ENCODE measurements around the gene TINAGL1. TPM values are rescaled to one million over a fixed set of nuclear protein-coding genes. Genes with fewer than 3 reads are reported as not detected.

Gene TINAGL1
- total RNA-seq, 1 experiment from 2014 or later = 430 TPM

DNA sequence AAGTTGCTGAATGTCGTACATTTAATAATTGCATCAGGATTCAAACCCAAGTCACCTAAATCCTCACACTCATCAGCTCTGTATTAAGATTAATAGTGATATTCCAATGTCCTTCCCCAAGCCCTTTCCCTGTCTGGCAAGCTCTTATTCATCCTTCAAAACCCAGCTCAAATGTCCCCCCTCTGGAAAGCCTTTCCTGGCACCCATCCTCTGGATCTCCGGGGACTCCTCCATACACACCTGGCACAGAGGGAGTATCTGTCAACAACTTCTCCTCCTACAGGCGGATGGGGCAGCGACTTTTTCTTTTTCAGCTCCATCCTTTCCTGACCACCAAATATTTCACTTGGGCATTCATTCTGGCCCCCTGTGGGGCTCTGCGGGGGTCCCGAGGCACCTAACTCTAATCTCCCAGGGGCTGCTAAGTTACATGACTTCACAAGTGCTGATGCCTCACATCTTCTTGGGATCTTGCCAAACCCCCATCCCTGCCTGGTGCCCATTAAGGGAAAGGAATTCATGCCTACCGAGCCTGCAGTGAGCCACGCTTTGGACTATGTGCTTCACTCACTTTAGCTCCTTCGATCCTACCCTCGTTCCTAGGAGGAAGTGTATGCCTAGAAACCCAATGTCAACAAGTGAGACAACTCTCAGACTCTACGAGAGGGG is 15.2 kb downstream of the TINAGL1 start:
- no TSS peak for BruUV-seq (replicated peaks)
- peaks cover 37% of the 10 kb centered on the region for H3K4me1 Mint-ChIP-seq (ENCODE audit: low read depth, unreplicated experiment)
- intact Hi-C loops (cut with micrococcal nuclease; ENCODE audit: unreplicated experiment) = no loop called here
- peak; percentile 71 for DNase-seq
- peaks cover 36% of the 10 kb centered on the region for H3K36me3 Mint-ChIP-seq (ENCODE audit: insufficient read depth, unreplicated experiment)
- TF ChIP-seq, protein P1, sequence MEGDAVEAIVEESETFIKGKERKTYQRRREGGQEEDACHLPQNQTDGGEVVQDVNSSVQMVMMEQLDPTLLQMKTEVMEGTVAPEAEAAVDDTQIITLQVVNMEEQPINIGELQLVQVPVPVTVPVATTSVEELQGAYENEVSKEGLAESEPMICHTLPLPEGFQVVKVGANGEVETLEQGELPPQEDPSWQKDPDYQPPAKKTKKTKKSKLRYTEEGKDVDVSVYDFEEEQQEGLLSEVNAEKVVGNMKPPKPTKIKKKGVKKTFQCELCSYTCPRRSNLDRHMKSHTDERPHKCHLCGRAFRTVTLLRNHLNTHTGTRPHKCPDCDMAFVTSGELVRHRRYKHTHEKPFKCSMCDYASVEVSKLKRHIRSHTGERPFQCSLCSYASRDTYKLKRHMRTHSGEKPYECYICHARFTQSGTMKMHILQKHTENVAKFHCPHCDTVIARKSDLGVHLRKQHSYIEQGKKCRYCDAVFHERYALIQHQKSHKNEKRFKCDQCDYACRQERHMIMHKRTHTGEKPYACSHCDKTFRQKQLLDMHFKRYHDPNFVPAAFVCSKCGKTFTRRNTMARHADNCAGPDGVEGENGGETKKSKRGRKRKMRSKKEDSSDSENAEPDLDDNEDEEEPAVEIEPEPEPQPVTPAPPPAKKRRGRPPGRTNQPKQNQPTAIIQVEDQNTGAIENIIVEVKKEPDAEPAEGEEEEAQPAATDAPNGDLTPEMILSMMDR (IDR thresholded peaks at IDR 0.05; ENCODE audit: unreplicated experiment) = no peak
- CTCF ChIA-PET = interaction anchor here (0.6 to 1.6 kb wide), 7 partner anchors 14 to 616 kb away, joined by 3 to 9 read pairs (median 5); no protein-coding TSS in a partner anchor
- peak overlapping the region; percentile 12 for H3K27ac Mint-ChIP-seq (ENCODE audit: unreplicated experiment)
- H3K9me3 Mint-ChIP-seq (ENCODE audit: low read depth, unreplicated experiment) = no peaks in the 10 kb centered on the region
- no peaks in the 10 kb centered on the region for H3K27me3 Mint-ChIP-seq (ENCODE audit: unreplicated experiment)
- no peak overlapping the region for H3K4me3 Mint-ChIP-seq (ENCODE audit: low read depth, unreplicated experiment)

DNA sequence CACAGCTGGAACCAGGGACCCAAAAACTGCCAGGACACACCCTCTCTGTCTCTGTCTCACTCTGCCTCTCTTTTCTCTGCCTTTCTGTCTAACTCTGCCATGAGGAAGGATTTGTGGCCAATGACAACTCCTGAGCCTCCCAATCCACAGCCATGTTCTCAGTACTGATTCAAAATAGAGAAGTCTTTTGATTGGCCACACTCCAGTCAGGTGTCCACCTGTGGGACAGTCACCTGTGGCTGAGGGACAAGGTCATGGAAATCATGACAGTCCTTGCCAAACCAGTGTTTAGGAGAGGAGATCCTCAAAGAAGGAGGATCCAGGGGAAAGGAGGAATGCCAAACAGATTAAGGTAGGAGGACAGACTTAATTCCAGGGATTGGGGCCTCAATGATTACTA is 15.8 kb downstream of the TINAGL1 start:
- no peaks in the 10 kb centered on the region for H3K27me3 Mint-ChIP-seq (ENCODE audit: unreplicated experiment)
- BruUV-seq (replicated peaks) = no TSS peak
- H3K36me3 Mint-ChIP-seq (ENCODE audit: insufficient read depth, unreplicated experiment) = peaks cover 31% of the 10 kb centered on the region
- H3K9me3 Mint-ChIP-seq (ENCODE audit: low read depth, unreplicated experiment) = no peaks in the 10 kb centered on the region
- peaks cover 37% of the 10 kb centered on the region for H3K4me1 Mint-ChIP-seq (ENCODE audit: low read depth, unreplicated experiment)
- TF ChIP-seq, protein P1 (IDR thresholded peaks at IDR 0.05; ENCODE audit: unreplicated experiment) = no peak
- CTCF ChIA-PET = interaction anchor here (0.9 to 1.6 kb wide), 5 partner anchors 14 to 408 kb away, joined by 3 to 9 read pairs (median 5); no protein-coding TSS in a partner anchor
- DNase-seq = no peak
- intact Hi-C loops (cut with micrococcal nuclease; ENCODE audit: unreplicated experiment) = no loop called here
- peak overlapping the region; percentile 12 for H3K27ac Mint-ChIP-seq (ENCODE audit: unreplicated experiment)
- H3K4me3 Mint-ChIP-seq (ENCODE audit: low read depth, unreplicated experiment) = no peak overlapping the region

DNA sequence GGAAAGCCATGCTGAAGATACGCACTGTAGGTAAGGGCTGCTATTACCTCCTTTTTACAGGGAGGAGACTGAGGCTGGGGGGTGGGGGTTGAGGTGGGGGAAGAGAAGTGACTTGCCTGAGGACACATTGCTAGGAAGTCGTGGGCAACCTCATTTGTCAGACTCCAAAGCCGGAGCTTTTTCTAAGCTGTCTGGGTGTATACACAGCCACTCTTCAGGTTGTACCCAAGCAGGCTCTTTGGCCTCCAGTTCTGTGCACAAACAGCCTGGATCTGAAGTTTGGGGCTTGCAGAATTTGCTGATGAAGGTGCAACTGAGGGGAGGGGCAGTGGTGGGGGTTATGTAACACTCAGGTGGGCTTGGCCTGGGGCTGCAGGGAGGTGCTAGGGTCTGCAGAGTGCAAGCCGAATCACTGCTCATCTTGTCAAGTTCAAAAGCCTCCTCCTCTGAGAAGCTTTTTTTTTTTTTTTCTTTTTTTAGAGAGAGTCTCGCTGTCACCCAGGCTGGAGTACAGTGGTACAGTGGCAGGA is 16.9 kb downstream of the TINAGL1 start:
- Mint-ChIP-seq H3K4me1 (ENCODE audit: low read depth, unreplicated experiment) (peaks cover 30% of the 10 kb centered on the region), H3K9me3 (ENCODE audit: low read depth, unreplicated experiment) (no peaks in the 10 kb centered on the region), H3K36me3 (ENCODE audit: insufficient read depth, unreplicated experiment) (peaks cover 21% of the 10 kb centered on the region), H3K27me3 (ENCODE audit: unreplicated experiment) (no peaks in the 10 kb centered on the region), H3K4me3 (ENCODE audit: low read depth, unreplicated experiment) (no peak overlapping the region), H3K27ac (ENCODE audit: unreplicated experiment) (no peak overlapping the region)
- CTCF ChIA-PET = no interaction called here
- no peak for DNase-seq
- TF ChIP-seq, protein P1 (IDR thresholded peaks at IDR 0.05; ENCODE audit: unreplicated experiment) = no peak
- intact Hi-C loops (cut with micrococcal nuclease; ENCODE audit: unreplicated experiment) = no loop called here
- BruUV-seq (replicated peaks) = no TSS peak

DNA sequence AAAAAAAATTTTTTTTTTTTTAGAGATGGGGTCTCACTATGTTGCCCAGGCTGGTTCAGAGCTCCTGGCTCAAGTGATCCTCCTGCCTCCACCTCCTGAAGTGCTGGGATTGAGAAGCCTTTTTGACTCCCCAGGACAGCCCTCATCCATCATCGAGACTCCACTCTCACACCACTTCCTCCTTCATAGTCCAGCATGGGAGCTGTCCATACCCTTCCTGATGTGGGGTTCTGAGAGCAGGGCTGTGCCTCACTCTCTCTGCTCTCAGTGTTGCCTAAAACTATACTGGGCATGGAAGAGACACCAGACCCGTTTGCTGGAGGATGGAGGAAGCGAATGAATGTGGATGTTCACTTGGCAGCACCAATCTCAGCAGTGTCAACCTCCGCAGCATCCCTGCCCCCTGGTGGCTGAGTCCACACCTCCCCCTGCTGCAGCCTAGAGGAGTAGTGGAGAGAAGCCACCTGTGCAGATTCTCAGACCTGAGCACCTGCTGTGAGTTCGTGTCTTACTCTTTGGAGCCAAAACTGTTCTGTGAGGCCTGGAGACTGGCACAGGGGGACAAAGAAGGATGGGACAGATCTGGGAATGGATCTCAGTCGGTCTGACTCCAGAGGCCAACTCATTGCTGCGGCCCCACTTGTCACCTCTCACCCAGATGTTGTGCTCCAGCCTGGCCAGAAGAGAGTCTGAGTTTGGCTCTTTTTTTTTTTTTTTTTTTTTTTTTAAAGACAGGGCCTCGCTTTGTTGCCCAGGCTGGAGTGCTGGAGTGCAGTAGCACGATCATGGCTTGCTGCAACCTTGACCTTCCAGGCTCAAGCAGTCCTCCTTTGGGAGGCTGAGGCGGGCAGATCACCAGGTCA is 17.7 kb downstream of the TINAGL1 start:
- intact Hi-C loops (cut with micrococcal nuclease; ENCODE audit: unreplicated experiment) = loop anchor here (1.0 kb wide), 1 partner anchor 30 kb away; no protein-coding TSS in a partner anchor
- Mint-ChIP-seq H3K4me1 (ENCODE audit: low read depth, unreplicated experiment) (peaks cover 25% of the 10 kb centered on the region), H3K36me3 (ENCODE audit: insufficient read depth, unreplicated experiment) (peaks cover 15% of the 10 kb centered on the region), H3K9me3 (ENCODE audit: low read depth, unreplicated experiment) (no peaks in the 10 kb centered on the region), H3K4me3 (ENCODE audit: low read depth, unreplicated experiment) (no peak overlapping the region), H3K27ac (ENCODE audit: unreplicated experiment) (peak overlapping the region; percentile 70), H3K27me3 (ENCODE audit: unreplicated experiment) (no peaks in the 10 kb centered on the region)
- peak; percentile 94 for DNase-seq
- BruUV-seq (replicated peaks) = no TSS peak
- TF ChIP-seq, protein P1 (IDR thresholded peaks at IDR 0.05; ENCODE audit: unreplicated experiment) = peak; percentile 92
- CTCF ChIA-PET = interaction anchor here (1.0 kb wide), 1 partner anchor 199 kb away, joined by 3 read pairs; no protein-coding TSS in a partner anchor

Measured in Calu3 (cell line).